Anterior cingulate cortex (tissue), 58 donors: Measurements from ENCODE around the gene LRRC73.
"Not testable (repeated sequence)": the region's sequence is repeated elsewhere in the genome, so short reads cannot be mapped to it uniquely, and the experiment has no call there.

ENCODE experiments used
- DNase-seq, 58 donors: peaks; one replicate each; lab custom pipeline; 2025; lab: John Stamatoyannopoulos, UW

LRRC73 gene, protein sequence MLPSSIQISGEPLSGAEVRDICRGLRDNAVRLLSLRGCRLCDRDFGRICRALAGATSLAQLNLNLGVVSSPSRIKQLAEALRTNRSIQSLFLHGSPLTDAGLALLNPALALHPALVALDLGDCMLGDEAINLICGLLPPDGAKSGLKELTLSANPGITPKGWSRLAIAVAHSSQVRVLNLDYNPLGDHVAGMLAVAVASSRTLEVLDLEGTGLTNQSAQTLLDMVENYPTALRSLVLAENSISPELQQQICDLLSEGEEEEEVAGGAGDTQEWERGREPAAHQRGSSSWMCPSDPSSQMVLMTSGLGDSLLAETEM

DNA sequence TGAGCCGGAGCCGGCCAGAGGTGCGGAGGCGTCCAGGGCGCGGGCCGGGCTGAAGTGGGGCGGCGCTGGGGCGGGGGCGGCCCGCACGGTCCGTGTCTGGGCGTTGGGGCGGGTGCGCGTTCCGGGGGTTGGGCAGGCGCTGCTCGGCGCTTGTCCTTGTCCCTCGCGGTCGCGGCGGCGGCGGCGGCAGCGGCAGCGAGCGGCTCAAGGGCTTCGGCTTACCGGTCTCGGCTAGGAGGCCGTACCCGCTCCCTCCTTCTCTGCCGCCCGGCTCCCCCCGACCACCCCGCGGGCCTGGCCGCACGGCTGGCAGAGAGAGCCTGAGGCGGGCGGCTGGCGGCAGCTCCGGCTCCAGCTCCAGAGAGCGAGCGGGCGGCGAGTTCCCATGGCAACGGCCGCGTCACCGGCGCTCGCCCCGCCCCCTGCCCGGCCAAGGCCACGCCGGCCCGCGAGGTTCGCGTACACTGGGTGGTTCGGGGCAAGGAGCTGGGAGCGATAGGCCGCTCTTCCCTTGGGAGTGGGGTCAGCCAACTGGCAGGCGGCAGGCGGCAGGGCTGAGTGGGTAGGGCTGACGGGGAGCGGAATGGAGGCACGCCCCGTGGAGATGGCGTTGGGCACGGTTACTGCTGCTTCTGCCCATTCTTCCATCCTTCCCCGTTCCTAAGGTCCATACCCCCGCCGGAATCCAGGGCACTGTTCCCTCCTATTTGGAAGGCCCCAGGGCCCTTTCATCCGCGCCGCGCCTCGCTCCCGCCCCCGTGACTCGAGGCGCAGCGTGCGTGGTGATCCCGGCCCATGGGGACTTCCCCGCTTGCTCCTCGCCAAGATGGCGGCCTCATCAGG is at the start of gene LRRC73:
Gene LRRC73, minus strand, starts transcription at position 363 of the 843 bp plus-strand sequence. CDS start 561 bp downstream, outside the sequence.
- DNase-seq: peak in 56 of 58 donors; percentile 18 to 92 (median 75)

DNA sequence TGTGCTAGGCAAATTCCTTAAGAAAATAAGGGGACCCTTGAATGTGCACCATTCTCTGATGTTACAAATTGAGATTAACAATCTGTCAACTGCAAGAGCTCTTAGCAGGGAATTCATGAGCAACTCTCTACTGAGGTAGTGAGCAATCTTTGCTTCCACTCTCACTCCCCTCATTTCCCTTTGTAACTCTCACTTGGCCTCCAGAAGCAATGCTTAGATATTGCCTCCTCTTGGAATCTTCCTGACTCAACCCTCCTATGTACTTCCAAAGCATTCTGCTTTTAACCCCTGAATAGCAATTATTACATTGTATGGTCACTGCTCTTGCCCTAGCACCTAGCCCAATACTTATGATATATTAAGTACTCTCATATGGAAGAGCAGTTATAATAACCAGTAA is 49.2 kb upstream of the LRRC73 start:
- DNase-seq: no peak

DNA sequence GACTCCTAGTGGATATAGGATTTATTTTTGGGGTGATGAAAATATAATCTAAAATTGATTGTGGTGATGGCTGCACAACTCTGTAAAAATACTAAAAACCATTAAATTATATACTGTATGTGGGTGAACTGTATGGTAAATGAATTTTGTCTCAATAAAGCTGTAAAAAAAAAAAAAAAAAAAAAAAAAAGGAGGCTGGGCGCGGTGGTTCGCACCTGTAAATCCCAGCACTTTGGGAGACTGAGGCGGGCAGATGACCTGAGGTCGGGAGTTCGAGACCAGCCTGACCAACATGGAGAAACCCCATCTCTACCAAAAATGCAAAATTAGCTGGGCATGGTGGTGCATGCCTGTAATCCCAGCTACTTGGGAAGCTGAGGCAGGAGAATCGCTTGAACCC is 47.5 kb upstream of the LRRC73 start:
- not testable (repeated sequence) for DNase-seq

DNA sequence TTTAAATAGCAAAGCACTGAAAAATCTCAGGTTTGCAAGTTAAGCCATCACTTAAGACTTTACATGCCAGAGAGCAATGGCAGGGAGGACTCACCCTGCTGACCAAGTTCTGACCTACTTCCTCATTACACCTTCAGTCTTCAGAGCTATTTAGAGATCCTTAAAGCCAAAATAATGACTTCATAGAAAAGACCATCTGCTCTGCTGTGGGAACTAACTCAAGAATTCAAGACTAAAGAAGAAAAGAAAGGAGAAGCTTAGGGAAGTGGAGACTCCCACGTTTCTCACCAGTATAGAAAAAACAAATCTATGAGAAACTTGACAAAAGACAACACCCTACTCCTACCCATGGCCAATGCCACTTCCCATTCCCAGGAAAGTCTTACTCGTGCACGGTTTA is 37.1 kb upstream of the LRRC73 start:
- DNase-seq: no peak

DNA sequence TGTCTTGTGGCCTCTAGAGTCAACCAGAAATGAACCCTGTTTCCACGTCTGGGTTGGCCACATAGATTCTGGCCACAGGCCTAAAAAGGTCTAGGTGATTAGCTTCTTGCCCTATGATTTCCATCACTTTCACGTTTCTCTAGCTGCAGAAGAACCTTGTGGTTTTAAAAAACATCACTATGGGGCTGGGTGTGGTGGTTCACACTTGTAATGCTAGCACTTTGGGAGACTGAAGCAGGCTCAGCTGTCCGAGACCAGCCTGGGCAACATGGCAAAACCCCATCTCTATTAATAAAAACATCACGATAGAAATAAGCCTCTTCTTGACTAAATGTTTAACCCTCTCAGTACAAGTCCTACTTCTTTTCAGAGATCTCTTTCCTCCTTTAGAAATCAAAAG is 34.3 kb upstream of the LRRC73 start:
- no peak for DNase-seq

DNA sequence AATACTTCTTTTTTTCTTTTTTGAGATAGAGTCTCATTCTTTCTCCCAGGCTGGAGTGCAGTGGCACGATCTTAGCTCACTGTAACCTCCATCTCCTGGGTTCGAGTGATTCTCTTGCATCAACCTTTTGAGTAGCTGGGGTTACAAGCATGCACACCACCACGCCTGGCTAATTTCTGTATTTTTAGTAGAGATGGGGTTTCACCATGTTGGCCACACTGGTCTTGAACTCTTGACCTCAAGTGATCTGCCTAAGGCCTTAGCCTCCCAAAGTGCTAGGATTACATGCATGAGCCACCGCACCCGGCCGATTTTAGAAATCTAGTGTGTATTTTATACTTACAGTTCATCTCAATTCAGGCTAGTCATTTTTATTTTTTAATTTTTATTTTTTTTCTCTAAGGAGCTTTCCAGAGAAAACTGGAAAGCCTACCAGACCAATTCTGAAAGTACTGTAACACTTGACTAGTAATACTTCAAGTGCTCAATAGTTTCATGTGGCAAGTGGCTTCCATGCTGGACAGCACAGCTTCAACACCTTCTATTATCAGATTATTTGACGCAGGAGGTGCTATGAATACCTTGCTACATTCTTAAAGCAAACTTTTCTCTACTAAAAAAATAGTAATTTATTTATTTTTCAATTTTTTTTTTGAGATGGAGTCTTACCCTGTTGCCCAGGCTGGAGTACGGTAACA is 31.8 kb upstream of the LRRC73 start:
- DNase-seq: no peak

DNA sequence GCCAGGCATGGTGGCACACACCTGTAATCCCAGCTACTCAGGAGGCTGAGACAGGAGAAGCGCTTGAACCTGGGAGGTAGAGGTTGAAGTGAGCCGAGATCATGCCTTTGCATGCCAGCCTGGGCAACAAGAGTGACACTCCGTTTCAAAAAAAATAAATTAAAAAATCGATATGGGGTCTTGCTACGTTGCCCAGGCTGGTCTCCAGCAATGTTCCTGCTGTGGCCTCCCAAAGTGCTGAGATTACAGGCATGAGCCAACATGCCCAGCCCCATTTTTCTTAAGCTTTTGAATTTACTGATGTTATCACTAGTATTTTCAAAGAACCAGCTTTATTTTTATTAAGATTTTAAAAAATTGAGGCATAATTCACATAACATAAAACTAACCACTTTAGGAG is 30.4 kb upstream of the LRRC73 start:
- no peak for DNase-seq

DNA sequence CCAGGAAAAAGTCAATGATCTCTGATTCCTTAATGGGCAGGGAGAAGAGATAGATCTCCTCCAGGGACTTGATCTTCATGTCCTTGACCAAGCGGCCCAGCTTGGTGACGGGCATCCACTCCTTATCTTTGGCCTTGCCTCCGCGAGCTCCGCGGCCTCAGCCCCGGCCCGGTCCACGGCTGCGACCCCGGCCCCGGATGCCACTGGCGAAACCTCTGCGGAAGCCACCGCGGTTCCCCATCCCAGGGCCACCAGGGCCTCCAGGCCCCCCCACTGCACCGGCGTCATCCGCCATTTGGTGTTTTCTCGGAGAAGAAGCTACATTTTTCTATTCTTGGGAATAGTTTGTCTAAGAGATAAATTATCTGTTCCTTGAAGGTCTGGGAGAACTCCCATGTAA is 29.3 kb upstream of the LRRC73 start:
- not testable (repeated sequence) for DNase-seq

DNA sequence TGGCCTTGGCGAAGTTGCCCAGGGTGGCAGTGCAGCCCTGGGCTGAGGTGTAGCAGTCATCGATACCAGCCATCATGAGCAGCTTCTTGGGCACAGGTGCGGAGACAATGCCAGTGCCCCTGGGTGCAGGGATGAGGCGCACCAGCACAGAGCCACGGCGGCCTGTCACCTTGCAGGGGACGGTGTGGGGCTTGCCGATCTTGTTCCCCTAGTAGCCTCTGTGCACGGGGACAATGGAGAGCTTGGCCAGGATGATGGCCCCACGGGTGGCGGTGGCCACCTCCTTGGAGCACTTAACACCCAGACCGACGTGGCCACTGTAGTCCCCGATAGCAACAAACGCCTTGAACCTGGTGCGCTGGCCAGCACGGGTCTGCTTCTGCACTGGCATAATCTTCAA is 28.8 kb upstream of the LRRC73 start:
- DNase-seq: not testable (repeated sequence)

DNA sequence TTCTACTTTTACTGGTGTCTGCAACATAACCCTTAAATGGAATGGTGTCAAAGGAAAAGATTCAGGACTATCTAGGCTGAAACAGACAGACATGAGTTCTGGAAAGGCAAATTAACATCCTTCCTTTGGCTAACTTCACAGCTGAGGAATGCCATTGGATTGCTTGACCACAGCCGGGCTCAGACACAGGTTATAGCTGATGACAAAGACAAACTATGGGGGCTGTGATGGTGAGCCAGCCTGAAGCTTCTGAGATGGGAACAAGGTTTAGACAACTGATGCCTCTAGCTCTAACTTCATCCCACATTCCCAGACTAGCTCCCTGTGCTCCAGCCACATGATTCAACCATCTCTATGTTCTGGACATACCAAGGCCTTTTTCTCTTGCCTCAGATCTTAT is 22.1 kb upstream of the LRRC73 start:
- no peak for DNase-seq

DNA sequence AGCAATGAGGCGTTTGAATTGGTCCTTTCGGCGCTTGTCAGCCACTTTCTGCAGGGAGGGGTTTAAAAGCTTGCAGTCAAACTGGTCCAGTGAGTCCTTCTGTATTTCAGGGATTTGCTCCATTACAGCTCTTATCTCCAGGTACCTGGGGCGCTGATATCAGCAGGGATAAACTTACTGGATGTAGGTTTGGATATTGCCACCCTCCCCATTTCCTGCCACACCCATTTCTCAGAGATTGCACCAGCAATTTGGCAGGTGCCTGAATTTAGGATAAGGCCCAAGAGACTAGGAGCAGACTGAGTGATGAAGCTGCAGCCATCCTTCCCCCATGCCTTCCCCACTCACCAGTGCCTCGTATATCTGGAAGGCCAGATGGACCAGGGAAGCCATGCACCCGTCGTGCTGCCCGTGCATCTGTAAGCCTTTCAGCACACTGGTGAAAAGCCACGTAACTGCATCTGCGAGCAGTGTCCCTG is 14.4 kb upstream of the LRRC73 start:
- DNase-seq: no peak

DNA sequence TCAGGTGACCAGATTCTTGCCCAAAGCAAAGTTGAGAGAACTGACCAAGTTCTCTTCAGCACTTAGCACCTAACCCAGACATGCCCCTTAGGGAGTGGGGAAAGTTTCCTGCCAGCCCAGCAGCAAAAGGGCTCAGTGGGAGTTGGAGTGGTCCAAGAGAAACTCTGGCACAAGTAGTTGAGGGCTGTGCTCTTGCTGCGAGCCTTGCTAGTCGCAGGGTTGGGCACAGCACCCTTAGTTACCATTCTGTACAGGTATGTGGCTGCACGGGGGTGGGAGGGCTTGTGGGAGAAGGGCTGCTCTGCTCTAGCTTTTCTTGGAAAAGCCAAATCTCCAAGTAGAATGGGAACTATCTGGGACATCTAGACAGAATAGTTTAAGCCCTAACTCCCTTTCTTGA is 13.1 kb upstream of the LRRC73 start:
- DNase-seq: no peak

DNA sequence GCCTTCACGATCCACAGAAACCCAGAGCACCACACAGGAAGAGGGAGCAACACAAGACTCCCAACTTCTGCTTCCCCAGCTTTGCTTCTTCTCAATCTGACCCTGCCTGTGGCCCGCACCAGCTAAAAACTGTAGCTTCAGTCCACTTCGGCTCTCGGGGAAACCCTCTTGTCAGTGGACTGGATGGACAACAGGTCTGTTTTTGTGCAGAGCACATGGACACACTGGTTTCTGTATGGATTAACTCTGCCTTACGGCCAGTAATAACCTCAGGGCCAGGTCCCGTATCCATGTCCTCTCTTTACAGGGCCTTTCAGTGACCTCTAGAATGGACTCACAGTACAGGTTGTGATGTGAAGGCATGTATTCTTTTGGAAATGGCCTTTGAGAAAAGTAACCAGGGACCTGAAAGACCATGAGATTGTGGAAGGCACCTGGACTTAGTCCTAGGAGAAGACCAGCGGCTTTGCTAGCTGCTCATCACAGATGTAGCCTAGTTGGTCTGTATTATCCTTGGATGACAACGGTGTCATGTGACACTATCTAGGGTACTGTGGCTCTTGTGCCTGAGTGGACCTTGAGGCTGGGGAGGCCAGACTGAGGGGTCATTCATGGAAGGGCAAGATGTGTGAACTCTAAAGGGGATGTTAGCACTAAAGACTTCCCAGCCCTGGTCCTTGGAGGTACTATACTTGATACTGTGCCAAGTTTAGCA is 12.6 kb upstream of the LRRC73 start:
- DNase-seq: no peak

DNA sequence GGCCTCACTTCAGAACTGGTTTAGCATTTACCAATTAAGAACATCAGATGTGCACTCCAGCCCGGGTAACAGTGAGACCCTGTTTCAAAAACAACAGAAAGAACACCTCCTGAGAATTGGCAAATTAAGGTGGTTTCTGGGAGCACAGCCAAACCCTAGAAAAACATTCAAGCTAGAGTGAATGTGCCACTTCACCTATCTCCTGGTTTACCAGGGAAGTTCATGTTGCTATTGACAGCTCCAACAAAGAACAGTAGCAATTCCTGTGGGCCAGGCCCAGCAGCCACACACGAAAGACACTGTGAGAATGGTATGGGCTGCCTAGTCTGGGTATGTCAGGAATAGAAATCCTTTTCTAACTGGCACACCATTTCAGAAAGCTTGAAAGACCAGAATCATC is 11.7 kb upstream of the LRRC73 start:
- no peak for DNase-seq

DNA sequence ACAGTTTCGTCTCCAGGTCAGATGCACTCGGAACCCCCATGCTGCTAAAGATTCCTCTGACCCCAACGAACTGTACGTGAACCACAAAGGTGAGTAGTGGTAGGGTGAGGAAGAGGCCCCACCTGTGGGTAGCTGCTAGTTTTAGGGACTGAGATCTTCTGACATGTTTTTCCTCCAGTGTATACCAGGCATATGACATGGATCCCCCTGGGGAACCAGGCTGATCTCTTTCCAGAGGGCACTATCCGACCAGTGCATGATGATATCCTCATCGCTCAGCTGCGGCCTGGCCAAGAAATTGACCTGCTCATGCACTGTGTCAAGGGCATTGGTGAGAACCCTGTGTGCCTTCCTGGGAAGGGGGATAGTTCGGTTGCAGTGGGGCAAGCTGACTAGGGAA is 10.0 kb upstream of the LRRC73 start:
- DNase-seq: no peak

DNA sequence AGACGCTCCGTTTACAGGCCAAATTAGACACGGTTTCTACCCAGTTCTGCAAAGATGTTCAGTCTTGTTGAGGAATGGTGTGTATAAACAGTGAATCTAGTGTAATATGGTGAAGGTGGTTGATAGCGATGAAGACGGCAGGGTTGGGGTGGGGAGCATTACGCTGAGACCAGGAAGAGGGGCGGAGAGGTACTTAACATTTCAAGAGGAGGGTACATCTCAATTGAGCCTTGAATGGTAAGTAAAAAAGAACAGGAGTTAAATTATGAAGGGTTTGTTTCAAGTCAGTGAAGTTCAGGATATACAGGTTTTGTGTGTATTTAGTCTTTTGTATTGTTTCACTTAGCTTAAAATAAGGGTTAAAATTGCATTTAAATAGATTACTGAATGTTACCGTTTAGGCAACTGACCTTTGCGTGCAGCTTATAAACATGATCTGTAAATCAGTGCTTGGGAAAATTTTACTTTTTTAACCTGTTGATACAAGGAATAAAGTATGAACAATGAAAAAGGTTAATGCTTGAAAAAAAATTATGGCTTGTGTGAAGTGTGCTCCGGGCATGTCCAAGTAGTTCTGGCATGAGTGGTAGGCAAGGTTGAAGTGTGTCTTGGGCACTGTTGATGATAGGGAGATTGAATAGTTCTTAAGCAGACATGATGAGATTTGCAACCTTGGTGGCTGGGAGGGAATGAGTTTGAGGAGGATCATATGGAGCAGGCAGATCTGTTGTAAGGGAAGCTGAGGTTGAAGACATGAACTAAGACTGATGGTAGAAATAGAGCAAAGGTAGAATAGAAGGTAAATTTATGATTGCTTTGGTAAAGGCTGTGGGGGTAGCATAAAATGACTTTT is 7.6 kb upstream of the LRRC73 start:
- no peak for DNase-seq

DNA sequence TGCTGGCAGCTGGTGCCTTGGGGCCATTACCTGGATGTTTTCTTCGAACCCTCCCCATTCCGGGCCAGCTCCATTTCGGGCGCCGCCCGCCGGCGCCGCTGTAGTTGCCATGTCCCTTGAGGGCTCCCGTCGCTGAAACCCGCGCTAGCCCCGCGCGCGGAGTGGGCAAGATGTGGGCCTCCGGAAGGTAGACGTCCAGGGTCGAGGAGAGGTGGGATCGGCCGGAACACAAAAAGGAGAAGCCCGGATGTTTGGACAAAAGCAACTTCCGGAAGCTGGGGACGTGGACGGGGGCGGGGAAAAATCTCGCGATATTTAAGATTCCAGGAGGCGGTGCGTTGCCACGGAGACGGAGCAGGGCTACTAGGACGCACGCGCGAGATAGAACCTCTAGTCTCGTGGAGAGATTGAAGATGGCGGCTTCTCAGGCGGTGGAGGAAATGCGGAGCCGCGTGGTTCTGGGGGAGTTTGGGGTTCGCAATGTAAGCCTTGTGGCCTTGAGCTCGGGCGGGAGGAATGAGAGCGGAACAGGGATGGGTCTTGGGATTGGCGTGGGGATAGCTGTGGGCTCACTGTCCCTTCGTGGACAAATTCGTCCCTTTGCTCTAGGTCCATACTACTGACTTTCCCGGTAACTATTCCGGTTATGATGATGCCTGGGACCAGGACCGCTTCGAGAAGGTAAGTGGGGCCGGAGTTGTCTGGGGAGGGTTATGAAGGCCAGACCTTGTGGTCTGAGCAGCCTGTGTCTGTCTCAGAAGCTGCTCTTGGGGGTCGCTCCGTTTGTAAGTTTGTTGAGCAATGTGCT is 6.8 kb upstream of the LRRC73 start, which contains the start of the genes POLR1C and YIPF3:
Gene POLR1C, plus strand, starts transcription at position 393 of the 808 bp plus-strand sequence. Its CDS starts 21 bp downstream, at position 414.
Gene YIPF3, minus strand, starts transcription at position 230 of the 808 bp plus-strand sequence. Its CDS starts 119 bp downstream, at position 111.
- DNase-seq: peak; percentile 74 to 99 (median 96)

DNA sequence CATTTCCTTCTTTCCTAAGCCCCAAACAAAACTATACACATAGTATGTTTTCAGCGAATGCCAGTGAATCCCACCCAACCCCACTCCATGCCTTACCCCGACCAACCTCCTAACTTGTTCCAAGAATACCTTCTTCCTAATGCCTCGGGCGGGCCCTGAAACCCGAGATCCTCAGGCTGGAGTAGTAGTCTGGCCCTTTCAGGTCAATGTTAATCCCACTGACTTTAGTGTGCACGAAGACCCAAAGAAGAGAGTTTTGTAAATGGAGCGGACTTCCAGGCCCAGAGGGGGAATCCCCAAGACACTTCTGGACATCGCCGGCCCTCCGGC is 6.2 kb upstream of the LRRC73 start:
- no peak for DNase-seq
